Left kidney (tissue), 2 donors: ENCODE data around the gene LRIT2. TPM values are rescaled to one million over a fixed set of nuclear protein-coding genes. Genes with fewer than 3 reads are reported as not detected.

Source experiments
- DNase-seq: peaks from one replicate; pipeline ENCODE4 v3.0.0-alpha.2; 2013
- polyA plus RNA-seq: library from polyadenylated mRNA; unstranded; fragments of 120-200 nt; gene quantifications from one replicate; pipeline ENCODE4 v1.2.1, GENCODE V29; 2013; ENCODE audit not compliant: insufficient read length

Gene LRIT2
- polyA plus RNA-seq, 1 donor = not detected

DNA sequence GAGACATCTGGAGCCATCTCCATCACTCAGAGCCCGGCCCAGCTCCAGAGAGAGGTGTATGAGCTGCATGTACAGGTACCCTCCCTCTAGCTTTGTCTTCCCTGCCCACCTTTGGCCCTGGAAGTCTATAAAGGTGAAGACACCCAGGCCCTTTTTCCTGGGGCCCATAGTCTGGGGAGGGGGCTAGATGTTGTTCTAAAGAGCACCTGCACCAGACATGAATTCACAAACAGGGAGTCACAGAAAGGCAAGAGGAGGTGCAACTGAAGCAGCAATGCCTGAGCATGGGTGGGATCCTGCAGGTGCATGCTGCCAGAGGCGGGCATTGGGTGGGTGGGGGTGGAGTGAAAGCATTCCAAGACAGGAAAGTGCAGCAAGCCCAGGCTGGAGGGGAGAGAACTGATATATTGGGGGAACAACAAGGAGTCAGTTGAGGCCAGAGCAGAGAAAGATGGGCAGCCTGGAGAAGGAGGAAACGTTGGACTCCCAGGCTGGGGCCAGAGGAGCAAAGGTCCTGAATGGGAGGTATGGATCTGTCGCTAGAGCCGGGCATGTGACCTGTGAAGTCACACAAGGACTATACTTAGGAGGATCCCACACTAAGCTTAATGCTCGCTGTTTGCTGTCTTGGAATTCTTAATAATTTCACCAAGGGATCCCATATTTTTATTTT is 19.4 kb downstream of the LRIT2 start:
- no peak for DNase-seq

DNA sequence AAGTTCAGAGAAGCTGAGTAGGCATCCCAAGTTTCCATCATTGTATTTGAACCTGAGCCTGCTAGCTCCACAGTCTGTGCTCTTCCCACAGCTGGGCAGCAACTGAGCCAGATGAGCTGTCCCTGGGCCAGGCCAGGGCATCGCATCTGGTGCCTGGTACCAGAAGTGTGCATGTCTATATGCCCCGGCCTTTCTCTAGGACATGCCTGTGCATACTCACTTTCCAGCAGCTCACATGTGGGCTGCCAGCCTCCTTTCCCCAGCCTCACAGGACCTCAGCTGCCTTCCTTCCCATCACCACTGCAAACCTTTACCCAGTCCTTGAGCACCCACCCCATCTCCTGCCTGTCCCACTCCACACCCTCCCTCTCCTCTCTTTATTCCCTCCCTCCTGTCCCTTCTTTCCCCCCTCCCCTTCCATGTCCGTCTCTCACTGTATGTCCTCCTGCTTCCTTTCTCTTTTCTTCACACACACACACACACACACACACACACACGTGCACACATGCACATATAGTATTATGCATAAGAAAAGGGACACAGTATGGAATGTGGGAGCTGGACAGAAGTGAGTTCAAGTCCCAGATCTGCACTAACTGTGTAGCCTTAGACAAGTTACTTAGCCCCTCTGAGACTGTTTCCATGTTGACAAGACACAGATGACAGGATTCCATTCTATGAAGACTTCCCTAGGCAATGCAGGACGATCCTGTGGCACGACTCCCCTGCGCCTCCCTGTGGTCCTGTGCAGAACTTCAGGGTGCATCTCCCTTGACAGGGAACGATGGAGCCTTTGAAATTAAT is 20.1 kb downstream of the LRIT2 start:
- peak; percentile 19 for DNase-seq

DNA sequence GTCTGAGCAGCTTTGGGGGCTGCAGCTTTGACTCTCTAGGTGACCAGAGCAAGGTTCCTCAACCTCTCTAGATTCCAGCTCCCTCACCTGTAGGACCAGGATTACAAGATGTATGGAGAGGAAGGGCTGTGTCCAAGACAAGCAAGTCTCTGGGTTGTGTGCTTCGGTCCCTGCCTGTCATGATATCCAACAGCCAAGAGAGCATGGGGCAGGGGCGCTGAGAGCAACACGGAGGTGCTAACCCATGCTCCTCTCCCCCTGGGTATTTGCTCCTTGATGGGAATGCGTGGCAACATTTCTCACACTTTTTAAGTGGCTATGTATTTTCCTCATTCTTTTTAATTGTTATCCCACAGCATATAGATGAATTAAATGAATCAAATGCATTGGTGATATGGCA is 20.7 kb downstream of the LRIT2 start:
- no peak for DNase-seq

DNA sequence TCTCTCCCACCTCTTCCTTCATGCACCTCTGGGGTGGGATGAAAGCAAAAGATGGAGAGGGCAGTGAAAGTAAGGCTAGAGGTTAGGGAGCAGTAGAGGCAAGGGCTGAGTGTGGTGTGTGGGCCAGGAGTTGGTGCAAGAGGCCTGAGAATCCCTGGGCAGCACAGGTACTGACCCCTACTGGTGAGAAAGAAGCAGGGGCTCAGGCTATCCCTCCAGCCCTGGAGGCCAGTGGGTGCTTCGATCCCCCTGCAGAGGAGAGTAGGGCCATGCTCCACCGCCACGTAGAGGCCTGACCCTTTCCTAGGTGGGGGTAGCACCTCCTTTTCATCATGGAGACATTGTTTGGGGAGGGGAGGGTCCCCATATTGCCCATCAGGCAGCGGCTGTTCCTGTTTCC is 21.2 kb downstream of the LRIT2 start:
- DNase-seq = no peak

DNA sequence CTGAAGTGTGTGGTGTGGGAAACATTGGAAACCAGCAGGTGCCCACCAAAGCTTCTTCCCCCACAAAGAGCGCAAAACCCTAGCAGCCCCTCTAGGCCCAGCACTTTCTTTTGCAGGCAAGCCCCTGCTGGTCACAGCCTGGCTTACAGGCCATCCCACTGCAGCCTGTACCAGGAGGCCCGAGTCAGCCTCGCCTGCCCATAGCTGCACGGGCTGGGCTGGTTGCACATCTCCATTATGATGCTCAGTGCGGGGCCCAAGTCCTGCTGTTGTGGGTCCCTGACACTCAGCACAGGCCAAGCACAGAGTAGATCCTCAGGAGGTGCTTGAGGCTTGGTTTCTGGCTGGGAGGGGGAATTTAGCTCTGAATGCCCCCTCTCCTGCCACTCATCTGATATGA is 23.0 kb downstream of the LRIT2 start:
- DNase-seq = no peak

DNA sequence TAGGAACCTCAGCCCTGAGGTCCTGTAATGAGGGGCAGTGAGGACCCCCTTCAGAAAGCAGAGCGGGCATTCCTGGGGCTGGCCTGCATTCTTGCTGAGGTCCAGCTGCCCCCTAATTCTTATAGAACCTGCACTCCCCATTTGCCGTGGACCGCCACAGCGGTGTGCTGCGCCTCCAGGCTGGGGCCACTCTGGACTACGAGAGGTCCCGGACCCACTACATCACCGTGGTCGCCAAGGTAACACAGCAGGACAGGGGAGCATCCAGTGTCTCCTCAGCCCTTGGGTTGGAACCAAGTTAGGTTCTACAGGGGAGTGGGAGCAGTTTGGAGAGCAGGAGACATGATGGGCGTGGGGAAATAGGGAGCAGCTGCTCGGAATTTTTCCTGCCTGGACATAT is 23.7 kb downstream of the LRIT2 start:
- DNase-seq = no peak

DNA sequence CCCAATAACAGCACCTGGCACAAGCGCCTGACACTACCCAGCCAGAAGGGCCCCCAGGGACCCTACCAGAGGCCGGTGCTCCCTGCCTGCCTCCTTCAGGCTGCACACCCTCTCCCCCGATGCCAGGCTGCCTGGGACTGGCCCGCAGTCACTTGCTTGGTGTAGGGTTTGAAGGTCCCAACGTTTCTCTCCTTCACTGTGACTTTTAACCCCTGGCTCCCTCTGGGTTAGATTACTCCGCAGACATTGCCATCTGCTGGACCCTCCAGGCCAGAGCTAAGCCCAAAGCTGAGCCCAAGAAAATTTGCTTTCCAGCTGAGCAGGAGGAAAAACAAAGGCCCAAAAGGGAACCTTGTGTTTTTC is 24.1 kb downstream of the LRIT2 start:
- DNase-seq = no peak

DNA sequence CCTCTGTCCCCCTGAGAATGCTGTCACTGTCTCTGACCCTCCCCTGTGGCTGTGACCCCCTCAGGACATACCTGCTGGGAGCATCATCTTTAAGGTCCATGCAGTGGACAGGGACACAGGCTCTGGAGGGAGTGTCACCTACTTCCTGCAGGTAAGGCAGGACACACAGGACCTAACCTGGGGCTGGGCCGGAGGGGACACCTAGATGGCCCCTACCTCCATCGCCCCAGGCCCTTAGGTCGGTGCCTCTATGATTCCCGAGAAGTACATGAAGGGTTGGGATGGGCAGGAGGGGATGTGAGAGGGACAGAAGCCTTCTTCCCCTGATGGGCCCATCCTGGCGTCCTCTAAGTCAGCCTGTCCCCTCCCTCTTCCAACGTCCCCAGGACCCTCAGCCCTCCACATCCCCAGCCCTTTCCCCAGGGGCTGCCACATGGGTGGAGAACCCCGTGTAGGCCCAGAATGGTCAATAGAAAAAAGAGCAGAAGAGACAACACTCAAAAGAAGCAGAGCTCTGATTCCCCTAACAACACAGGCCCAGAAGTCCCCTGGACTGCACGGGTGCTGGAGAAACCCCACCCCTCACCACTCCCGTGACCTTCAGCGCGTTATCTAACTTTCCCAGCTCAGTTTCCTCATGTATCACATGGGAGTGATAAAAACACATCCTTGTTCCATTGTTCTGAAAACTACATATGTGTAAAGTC is 24.7 kb downstream of the LRIT2 start:
- no peak for DNase-seq

DNA sequence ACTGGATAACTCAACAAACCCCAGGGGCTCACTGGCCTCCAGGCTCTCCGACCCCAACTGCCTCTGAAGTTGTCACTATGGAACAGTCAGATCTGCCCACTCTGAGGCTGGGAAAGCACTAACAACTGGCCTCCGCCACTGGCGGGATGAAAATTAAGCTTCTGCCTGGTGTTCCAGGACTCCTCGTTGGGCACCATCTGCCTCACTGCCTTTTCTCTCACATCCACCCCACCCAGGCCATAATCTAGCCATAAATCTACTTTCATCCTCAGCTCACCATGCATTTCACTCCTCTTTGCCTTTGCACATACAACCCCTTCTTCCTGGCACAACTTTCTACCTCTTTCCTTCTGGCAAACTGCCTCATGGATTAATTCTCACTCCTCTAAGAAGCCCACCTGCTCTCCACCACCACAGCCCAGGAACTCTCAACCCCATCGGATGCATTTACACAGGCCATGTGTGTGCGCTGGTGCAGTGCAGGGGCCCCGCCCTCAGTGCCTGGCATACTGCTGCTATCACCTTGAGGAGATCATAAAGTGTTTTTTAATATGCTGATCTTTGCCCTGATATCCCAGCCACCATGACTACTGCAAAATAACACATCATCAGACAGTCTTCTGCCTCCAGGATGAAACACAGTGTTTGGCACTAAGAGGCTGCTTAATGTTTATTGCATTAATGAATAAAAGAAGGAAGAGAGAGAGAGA is 27.0 kb downstream of the LRIT2 start:
- DNase-seq = no peak

DNA sequence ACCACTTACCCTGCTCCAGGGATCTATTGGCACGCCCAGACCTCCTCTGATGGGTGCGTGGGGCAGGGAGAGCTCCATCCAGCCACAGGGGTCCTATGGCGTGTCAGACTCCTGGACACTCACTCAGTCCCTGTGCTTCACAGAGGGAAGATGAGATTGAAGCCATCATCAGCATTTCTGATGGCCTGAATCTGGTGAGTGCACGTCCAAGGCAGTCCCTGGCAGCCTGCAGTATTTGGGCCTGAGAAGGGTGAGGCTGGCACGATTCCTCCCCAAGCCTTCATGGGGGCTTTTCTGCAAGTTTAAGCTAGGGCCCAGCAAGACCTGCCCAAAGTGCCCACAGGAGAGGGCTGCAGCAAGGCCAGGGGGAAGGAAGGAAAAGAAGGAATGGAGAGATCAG is 27.7 kb downstream of the LRIT2 start:
- DNase-seq = no peak

DNA sequence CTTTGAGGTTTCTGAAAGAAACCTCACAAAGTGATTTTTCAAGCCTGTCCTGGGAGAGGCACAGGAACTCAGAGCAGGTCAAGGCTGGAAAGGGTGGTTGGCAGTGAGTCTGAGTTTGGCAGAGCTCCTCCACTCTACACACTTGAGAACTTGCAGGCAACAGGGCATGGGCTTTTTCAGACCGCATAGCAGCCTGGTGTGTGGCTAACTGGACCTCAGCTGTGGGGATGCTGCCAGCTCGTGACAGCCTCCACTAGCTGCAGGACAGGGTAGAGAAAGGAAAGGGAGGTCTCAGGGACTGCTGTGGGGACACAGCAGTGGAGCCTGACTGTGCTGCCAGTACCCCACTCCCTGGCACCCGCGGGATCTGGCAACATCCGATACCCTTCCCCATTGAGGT is 28.4 kb downstream of the LRIT2 start:
- DNase-seq = no peak

DNA sequence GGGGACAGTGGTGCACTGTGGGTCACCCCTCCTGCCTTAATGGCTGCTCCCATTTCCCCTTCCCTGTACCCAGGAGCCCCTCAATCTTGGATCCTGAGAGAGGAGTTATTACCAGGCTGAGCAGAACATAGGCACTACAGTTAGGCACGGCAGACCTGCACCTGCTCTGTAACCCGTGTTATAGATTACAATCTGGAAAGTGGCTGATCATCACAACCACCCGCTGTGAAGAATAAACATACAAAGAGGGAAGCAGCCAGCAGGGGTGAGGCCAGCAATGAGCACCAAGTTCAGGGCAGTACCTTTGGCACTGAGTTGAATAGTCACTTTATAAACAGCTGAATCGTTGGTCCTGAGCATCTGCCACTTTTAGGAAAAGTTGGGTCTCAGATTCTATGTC is 29.3 kb downstream of the LRIT2 start:
- no peak for DNase-seq

DNA sequence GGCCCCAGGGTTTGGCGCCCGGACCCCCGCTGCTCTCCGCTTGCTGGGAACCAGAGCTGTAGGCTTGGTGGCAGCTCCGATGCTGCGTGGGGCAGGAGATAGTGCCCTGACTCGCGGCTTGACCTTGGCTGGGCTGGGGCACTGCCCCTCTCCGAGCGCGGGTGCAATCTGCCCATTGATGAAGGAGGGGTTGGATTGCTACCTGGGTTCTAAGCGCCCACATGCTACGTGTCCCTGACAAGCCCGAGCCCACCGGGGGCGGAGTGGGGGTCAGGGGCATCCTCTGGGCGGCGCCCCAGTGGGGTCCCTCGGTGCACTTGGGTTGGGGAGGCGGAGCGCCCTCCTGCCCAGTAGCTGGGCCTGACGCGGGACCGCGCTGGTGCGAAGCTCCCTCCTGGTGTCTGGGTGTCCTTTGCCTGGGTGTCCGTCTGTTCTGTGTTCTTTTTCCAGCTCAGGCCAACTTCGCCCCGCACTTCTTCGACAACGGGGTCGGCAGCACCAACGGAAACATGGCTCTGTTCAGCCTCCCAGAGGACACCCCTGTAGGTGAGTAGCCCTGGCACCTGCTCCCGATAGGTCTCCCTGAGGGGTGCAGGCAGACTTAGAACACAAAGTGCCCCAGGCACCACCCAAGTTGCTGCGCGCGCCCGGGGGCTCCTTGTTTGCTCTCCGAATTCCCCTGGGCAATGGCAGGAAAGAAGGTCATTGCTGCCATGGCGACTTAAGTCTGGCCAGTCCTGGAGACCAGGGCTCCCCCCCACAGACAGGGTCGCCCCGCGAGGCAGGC is 30.1 kb downstream of the LRIT2 start:
- no peak for DNase-seq

DNA sequence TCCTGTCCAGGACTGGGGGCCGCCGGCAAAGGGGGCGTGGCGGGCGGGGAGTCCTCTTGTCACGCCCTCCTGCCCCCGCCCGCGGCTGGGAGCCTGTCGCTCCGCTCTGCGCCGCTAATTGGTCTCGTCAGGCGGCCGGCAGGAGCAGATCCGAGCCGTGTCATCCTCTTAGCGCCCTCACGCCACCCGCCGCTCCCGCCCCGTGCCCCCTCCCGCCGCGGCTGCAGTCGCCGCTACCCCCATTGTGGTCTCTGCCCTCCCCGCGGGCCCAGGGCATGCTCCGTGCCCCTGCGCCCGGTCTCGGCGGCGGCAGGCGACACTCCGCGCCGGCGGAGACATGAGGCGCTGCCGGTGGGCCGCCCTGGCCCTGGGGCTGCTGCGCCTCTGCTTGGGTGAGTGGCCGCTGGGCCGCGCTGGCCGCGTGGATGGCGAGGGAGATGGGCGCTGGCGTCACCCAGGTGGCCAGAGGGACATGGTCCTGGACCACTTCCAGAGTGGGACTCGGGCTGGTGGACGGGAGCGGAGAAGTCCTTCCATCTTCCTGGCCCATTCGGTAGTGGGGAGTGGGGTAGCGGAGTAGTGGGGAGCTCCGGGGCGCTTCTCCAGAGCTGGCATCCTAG is 30.8 kb downstream of the LRIT2 start, which contains the start of gene CDHR1:
CDHR1 (plus strand) TSS at position 114 of the 620 bp plus-strand sequence; CDS start at position 338, 224 bp downstream.
- no peak for DNase-seq

DNA sequence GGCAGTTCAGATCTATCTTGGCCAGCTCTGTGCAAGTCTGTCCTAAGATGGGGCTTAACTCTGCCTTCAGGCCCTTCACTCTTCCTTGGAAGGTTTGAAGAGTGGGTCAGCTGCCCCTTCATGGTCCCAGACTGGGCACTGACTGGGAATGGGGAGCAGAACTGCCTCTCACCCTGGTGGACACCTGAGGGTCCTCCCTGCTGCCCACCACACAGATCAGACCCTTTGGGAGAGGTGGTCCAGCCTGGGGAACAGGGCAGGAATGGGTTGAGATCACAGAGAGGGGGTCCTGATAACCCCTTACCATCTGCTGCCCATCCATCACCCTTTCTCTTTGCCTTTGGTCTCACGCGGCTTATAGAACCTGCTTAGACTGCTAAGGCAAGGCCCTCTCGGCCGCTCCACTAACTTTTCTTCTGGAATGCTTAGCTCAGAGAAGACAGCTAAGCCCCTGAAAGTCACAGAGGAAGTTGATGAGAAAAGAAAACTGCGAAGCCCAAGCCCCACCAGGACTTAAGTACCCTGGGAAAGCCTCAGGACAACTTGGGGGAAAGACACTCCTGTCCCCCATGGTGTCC is 31.4 kb downstream of the LRIT2 start:
- DNase-seq = no peak

DNA sequence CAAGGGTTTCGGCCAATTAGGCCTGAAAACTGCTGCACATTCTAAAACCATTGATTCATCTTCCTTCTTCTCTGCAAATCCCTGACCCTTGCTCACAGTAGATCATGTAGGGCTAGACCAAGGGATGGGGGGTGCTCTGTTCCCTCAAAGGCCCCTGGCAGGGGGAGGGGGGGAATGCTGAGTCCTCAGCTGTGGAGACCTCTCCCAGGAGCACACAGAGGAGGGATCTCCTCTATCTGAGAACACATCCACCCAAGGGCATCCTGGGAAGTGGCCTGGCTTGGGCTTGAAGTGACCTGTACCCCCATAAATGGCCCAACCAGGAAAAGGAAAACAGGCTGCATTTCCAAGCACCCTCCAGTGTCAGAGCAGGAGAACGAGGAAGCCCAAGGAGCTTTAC is 32.0 kb downstream of the LRIT2 start:
- no peak for DNase-seq

DNA sequence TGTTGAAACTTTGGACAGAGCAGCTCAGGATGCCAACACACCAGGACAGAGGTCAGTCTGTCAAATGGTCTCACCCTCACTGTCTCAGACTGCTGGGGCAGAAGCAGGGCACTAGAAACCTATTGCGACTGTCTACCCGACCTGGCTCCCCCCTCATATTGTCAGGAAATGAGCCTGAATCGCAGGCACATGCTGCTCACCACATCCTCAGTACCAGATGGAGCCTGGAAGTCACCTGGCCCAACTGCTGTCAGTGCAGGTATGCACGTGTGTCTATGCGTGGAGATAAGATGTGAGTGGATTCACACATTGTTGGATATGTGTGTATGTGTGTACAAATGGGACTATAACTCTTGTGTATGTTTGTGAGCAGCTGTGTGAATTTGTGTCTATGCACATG is 34.2 kb downstream of the LRIT2 start:
- no peak for DNase-seq

DNA sequence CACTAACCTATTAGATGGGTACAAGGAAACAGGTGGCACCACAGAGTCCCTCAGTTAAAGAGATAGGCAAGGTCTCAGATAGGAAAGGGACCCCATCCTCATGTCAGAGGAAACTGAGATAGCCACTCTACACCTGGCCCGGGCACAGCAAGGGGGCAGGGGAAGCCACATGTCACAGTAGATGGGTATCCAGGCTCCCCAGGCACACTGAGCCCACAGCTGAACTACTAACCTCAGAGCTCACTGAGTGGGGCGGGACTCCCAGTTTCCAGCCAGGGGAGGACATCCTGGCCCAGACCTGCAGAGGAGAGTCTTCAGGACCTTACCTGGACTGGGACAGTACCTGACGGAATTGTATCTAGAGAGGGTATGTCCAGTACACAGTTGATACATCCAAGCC is 34.7 kb downstream of the LRIT2 start:
- DNase-seq = no peak

DNA sequence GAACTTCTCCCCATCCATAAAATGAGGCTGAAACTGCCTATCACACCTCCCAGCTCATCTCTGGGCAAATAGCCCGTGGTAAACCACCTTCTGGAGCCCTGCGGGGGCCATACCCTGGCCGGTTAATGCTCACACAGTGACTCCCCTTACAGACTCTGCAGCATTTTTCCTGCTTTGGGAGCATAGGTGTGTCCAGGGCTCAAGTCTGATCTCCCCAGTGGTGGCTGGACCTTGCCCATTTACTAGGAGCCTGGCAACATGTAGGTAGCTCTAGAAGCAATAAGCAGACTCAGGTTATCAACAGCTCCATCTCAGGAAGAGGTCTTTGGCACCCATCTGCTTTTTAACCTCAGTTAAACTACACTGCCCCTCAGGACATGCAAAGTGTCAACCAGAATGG is 36.5 kb downstream of the LRIT2 start:
- DNase-seq = no peak

DNA sequence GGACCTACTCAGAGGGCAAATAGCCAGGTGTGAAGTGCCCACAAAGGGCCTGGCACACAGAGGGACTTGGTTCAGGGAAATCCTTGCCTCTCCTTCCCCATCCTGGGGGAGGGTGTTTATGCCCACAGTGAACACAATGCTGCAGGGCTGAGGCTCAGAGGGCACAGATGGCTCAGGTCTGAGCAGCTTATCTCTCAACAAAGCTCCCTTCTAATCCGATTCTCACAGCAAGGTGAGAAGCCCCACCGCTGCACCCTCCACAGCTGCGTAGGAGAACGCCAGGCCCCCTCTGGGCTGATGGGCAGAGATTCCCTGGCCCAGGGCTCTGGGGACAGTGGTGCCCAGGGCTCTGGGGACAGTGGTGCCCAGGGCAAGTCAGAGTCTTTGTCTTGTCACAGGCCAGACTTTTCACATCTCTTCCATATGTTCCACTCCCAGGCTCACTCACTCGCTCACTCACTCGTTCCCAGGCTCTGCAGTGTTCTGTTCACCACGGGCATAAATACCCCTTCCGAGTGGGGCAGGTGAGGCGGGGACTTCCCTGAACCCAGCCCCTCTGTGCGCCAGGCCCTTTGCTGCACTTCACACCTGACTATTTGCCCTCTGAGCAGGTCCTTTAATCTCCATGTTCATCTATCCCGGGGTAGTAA is 39.7 kb downstream of the LRIT2 start:
- DNase-seq = no peak
